AG04450 (cell line): Measurements from ENCODE around the gene LRRC8D. TPM values are rescaled to one million over a fixed set of nuclear protein-coding genes. Genes with fewer than 3 reads are reported as not detected.
A peak's percentile ranks its signal among the peaks of the same experiment; 100 is the strongest.

ENCODE experiments used
- CTCF ChIA-PET: fragments of 300-600, 350-600 bp; formaldehyde crosslinking; extraction: SDS; loops from one replicate; lab custom pipeline; 2022; ENCODE audit warnings: antibody characterized with exemption, inconsistent platforms; lab: Charles Lee
- POLR2A ChIA-PET: fragments of 350-600 bp; formaldehyde crosslinking; extraction: SDS; loops from one replicate; lab custom pipeline; 2021; ENCODE audit warnings: antibody characterized with exemption, inconsistent platforms; lab: Yijun Ruan, JAX
- DNase-seq: peaks from one replicate; pipeline ENCODE4 v3.0.0-alpha.2; 2011; ENCODE audit warnings: low read depth, low spot score
- H3K27ac ChIP-seq: one replicate; pipeline ENCODE4 v1.5.1; 2012; ENCODE audit warnings: low read depth, low read length, control low read depth
- H3K27me3 ChIP-seq: one replicate; pipeline ENCODE4 v1.6.0; 2012; ENCODE audit warnings: low read length; ENCODE audit not compliant: control insufficient read depth, insufficient read depth
- H3K4me3 ChIP-seq: 2 replicates; pipeline ENCODE4 v1.5.1; 2011; ENCODE audit warnings: mild to moderate bottlenecking, low read depth, low read length, control low read depth
- H3K9me3 ChIP-seq: 2 replicates; pipeline ENCODE4 v1.5.1; 2012; ENCODE audit warnings: low read length; ENCODE audit not compliant: control insufficient read depth, insufficient read depth
- polyA plus RNA-seq: library from polyadenylated mRNA; depleted of rRNA; stranded (reverse); fragments of >200 nt; gene quantifications from 2 replicates; pipeline ENCODE4 v1.2.3, GENCODE V29; 2011
- TF ChIP-seq, protein P1 (sequence below): IDR thresholded peaks from 2 replicates; pipeline ENCODE4 v1.5.1; 2011; ENCODE audit warnings: low read depth, low read length, control low read depth, inconsistent platforms

LRRC8D gene
- polyA plus RNA-seq, 1 experiment = 48.7 TPM

DNA sequence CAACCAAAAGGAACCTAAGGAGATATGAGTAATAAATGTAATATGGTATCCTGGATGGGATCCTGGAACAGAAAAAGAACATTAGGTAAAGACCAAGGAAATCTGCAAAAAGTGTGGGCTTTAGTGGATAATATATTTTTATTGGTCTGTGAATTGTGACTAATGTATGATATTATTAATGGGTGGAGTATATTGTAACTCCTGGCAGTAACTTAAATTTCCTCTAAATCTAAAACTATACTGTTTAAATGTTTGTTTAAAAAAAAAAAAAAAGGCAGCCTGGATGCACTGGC, 68.4 kb downstream of the LRRC8D start:
- POLR2A ChIA-PET = no interaction called here
- TF ChIP-seq, protein P1, sequence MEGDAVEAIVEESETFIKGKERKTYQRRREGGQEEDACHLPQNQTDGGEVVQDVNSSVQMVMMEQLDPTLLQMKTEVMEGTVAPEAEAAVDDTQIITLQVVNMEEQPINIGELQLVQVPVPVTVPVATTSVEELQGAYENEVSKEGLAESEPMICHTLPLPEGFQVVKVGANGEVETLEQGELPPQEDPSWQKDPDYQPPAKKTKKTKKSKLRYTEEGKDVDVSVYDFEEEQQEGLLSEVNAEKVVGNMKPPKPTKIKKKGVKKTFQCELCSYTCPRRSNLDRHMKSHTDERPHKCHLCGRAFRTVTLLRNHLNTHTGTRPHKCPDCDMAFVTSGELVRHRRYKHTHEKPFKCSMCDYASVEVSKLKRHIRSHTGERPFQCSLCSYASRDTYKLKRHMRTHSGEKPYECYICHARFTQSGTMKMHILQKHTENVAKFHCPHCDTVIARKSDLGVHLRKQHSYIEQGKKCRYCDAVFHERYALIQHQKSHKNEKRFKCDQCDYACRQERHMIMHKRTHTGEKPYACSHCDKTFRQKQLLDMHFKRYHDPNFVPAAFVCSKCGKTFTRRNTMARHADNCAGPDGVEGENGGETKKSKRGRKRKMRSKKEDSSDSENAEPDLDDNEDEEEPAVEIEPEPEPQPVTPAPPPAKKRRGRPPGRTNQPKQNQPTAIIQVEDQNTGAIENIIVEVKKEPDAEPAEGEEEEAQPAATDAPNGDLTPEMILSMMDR = no peak
- H3K27ac ChIP-seq = no peak overlapping the region

DNA sequence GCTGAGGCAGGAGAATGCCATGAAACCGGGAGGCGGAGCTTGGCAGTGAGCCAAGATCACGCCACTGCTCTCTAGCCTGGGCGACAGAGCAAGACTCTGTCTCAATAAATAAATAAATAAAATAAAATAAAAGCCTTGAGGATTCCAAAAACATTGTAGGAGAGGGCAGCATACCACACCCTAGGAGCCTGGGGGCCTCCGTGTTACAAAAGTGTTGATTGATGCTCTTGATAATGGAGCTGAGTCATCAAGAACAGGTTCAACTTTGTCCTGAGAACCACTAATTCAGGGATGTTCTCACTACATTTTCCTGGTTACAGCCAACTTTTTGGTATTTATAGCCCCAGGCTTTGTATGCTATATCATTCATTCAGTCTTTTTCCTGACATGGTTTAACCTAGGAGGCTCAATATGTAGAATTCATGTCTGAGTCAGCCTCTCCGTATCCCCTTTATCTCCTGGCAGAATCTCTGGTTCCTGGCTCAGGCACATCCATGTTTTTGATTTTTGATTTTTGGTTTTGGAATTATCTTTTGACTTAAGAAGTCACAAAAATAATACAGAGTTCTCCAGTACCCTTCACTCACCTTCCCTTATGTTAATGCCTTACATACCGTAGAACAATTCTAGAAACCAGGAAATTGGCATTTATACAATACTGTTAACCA, 69.4 kb downstream of the LRRC8D start:
- ChIA-PET CTCF (no interaction called here), POLR2A (no interaction called here)
- DNase-seq = no peak
- no peak overlapping the region for H3K27ac ChIP-seq
- H3K9me3 ChIP-seq = no peaks in the 10 kb centered on the region
- TF ChIP-seq, protein P1 = no peak
- no peak overlapping the region for H3K4me3 ChIP-seq
- H3K27me3 ChIP-seq = no peaks in the 10 kb centered on the region

More for the DNA sequence above, 68.4 kb downstream of the LRRC8D start:
- H3K9me3 ChIP-seq = no peaks in the 10 kb centered on the region
- no peak overlapping the region for H3K4me3 ChIP-seq
- no peaks in the 10 kb centered on the region for H3K27me3 ChIP-seq
- DNase-seq = no peak
- CTCF ChIA-PET = no interaction called here

DNA sequence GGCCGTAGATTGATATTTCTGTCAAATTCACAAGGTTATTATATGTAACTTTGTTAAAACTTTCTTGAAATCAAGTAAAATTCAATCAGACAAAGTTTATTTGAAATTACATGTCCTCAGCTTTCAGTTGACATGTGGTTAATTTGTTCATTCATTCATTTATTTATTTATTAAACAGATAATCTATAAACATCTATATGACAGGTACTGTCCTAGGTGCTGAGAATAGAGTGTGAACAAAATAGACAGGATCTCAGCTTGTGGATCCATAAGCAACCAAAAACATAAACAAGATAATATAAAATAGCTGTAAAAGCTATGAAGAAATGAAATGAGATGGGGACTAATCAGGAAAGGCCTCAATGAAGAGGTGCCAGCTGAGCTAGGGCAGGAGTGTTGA, 72.0 kb downstream of the LRRC8D start:
- H3K27ac ChIP-seq = no peak overlapping the region
- ChIA-PET CTCF (interaction anchor here (1.5 kb wide), 1 partner anchor 47 kb away, joined by 4 read pairs; no protein-coding TSS in a partner anchor), POLR2A (interaction anchor here (1.2 kb wide), 1 partner anchor 82 kb away, joined by 3 read pairs; no protein-coding TSS in a partner anchor)
- TF ChIP-seq, protein P1 = no peak
- H3K4me3 ChIP-seq = no peak overlapping the region
- no peak for DNase-seq
- H3K9me3 ChIP-seq = no peaks in the 10 kb centered on the region
- no peaks in the 10 kb centered on the region for H3K27me3 ChIP-seq

DNA sequence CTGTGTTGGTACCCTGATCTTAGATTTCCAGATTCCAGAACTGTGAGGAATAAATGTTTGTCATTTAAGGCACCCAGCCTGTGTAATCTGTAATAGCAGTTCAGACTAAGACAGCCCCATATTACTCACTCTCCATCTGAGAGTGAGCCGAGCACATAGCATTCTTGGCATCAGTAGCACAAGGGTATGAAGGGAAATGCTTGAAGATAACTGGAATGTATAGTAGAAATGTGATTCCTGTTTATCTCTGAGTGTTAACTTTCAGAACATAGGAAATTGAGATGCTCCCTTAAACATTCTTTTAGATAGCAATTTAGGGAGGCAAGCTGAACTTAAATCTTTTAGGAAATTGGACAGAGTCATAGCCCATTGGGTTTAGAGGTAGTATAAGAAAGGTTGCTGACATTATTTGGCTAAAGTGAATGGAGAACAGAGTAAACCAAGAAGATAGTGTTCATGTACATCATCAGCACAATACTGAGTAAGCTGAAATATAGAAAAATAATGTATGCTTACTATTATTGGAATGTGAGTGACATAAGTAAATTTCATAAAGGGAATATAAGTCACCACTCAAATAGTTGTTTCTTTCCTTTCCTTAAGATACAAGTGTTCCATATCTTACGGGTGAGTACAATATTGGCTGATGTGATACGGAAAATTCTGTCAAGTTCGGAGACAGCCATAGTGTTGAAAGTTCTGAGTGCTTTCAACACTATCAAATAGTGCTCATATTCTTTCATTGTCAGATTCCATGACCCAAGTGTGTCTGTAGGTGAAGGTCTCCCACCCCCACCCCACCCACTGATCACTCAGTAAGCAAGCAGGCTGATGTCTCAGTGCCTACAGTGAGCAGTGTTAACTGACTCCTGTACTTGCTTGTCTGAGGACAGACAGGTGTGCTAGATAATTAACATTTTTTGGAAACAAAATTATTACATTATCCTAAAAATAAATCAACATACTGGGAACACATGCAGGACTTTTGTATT, 73.7 kb downstream of the LRRC8D start:
- H3K9me3 ChIP-seq = no peaks in the 10 kb centered on the region
- ChIA-PET CTCF (no interaction called here), POLR2A (no interaction called here)
- DNase-seq = peak; percentile 71
- H3K27ac ChIP-seq = no peak overlapping the region
- TF ChIP-seq, protein P1 = no peak
- H3K27me3 ChIP-seq = no peaks in the 10 kb centered on the region
- no peak overlapping the region for H3K4me3 ChIP-seq
